ENCODE results near the gene TNFRSF6B. TPM values are rescaled to one million over a fixed set of nuclear protein-coding genes. Genes with fewer than 3 reads are reported as not detected.
A peak's percentile ranks its signal among the peaks of the same experiment; 100 is the strongest.

The TNFRSF6B gene
- total and polyA plus RNA-seq, 10 donors = 8.9 to 104 (median 31.0) TPM

DNA sequence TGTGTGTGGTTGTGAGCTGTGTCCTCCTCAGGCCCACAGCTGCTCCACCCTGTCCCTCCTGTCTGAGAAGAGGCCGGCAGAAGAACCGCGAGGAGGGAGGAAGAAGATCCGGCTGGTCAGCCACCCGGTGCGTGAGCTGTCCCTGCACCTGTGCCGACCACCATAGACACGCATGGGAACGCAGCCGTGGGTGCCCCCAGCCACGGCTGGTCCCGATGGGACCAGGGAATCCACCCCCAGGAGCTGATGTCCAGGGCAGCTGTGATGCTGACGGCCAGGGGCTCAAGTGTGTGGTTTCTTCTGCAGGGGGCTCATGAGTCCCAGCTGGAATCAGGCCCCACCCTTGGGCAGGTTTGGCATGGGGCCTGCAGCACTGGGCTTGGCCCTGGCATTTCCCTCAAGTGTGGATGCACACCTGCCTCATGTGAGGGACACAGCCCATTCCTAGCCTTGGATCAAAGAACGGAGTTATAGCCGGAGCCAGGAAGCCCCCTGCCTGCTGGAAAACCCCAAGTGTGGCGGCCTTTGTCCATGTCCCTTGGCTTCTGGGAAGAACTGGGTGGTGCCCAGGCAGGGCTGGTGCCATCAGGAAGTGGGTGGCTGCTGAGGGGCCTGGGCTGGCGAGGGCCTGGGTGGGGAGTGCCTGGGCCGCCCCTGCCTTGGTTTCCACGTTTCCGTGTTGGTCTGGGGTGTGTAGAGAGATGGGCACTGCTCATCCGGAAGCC lies 4.6 kb upstream of the TNFRSF6B start:
- WGBS, 5 donors = 64 to 82% (median 76%) methylated on average over 14 to 21 of the region's 21 CpGs
- peak in 2 of 3 donors; percentile 30 to 58 for TF ChIP-seq POLR2AphosphoS5 (IDR thresholded peaks at IDR 0.05)
- TF ChIP-seq POLR2A (IDR thresholded peaks at IDR 0.05) = no peak
- peak overlapping the region in 7 of 8 donors; percentile 29 to 90 (median 44) for H3K27ac ChIP-seq
- H3K9me3 ChIP-seq = no peaks in the 10 kb centered on the region
- DNase-seq = peak; percentile 74
- no peak overlapping the region for H3K4me3 ChIP-seq
- peaks cover 0 to 41% (median 7%) of the 10 kb centered on the region in 6 donors for H3K36me3 ChIP-seq
- intact Hi-C loops (cut with DNase I; ENCODE audit: low total_unique reads) = no loop called here
- H3K4me1 ChIP-seq = peaks cover 19 to 85% (median 60%) of the 10 kb centered on the region in 6 donors
- peaks cover 0 to 11% (median 0%) of the 10 kb centered on the region in 7 donors for H3K27me3 ChIP-seq (replicated peaks in 1 of 7)

DNA sequence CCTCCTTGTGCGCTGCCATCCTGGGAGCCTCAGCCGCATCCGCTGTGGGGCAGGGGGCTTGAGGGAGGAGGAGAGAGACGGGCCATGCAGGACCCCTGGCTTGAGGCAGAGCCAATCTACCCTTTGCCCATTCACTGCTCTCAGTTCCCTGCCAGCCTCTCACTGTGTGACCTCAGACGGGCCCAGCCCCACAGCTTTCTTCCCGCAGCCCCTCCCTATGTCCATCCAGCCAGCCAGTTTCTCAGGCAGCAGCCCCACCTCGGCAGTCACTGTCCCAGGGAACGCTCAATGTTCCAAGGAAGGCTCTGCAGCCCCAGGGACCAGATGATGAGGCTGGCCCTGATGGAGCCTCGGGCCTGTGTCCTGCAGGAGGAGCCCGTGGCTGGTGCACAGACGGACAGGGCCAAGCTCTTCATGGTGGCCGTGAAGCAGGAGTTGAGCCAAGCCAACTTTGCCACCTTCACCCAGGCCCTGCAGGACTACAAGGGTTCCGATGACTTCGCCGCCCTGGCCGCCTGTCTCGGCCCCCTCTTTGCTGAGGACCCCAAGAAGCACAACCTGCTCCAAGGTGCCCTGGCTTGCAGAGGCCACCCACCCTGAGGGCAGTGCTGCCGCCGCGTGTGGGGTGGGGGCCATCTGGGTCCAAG lies 3.9 kb upstream of the TNFRSF6B start:
- intact Hi-C loops (cut with DNase I; ENCODE audit: low total_unique reads) = no loop called here
- Histone ChIP-seq H3K27me3 (replicated peaks in 1 of 7) (peaks cover 0 to 7% (median 0%) of the 10 kb centered on the region in 7 donors), H3K4me1 (peaks cover 25 to 85% (median 60%) of the 10 kb centered on the region in 6 donors), H3K4me3 (no peak overlapping the region), H3K9me3 (no peaks in the 10 kb centered on the region), H3K36me3 (peaks cover 0 to 44% (median 7%) of the 10 kb centered on the region in 6 donors), H3K27ac (peak overlapping the region in 6 of 8 donors; percentile 40 to 90 (median 44))
- WGBS, 5 donors = 68 to 86% (median 80%) methylated on average over 9 to 20 of the region's 20 CpGs
- DNase-seq = peak; percentile 65
- TF ChIP-seq POLR2AphosphoS5 (IDR thresholded peaks at IDR 0.05) (peak in 2 of 3 donors; percentile 16 to 47), POLR2A (IDR thresholded peaks at IDR 0.05) (no peak)
- TF ChIP-seq, protein P1, sequence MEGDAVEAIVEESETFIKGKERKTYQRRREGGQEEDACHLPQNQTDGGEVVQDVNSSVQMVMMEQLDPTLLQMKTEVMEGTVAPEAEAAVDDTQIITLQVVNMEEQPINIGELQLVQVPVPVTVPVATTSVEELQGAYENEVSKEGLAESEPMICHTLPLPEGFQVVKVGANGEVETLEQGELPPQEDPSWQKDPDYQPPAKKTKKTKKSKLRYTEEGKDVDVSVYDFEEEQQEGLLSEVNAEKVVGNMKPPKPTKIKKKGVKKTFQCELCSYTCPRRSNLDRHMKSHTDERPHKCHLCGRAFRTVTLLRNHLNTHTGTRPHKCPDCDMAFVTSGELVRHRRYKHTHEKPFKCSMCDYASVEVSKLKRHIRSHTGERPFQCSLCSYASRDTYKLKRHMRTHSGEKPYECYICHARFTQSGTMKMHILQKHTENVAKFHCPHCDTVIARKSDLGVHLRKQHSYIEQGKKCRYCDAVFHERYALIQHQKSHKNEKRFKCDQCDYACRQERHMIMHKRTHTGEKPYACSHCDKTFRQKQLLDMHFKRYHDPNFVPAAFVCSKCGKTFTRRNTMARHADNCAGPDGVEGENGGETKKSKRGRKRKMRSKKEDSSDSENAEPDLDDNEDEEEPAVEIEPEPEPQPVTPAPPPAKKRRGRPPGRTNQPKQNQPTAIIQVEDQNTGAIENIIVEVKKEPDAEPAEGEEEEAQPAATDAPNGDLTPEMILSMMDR (IDR thresholded peaks at IDR 0.05 in 8 of 11, conservative IDR thresholded peaks at IDR 0.05 in 3 of 11) = peak in 1 of 11 experiments; percentile 7

DNA sequence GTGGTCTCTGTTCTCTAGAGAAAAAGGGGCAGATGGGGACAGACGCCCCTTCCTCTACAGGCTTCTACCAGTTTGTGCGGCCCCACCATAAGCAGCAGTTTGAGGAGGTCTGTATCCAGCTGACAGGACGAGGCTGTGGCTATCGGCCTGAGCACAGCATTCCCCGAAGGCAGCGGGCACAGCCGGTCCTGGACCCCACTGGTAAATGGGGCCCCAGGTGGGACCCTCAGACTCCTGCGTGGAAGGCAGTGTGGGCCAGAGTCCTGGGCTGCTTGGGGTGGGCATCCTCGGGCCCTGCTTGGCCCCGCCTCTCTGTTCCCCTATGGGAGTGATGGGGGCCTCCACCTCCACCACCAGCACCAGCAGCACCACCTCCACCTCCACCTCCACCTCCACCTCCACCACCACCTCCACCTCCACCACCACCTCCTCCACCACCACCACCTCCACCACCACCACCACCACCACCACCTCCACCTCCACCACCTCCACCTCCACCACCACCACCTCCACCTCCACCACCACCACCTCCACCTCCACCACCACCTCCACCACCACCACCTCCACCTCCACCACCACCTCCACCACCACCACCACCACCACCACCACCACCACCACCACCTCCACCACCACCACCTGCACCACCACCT lies 3.2 kb upstream of the TNFRSF6B start:
- WGBS, 5 donors = 89 to 93% (median 90%) methylated on average over 3 to 10 of the region's 10 CpGs
- TF ChIP-seq POLR2AphosphoS5 (IDR thresholded peaks at IDR 0.05) = no peak
- TF ChIP-seq POLR2A (IDR thresholded peaks at IDR 0.05) = no peak
- TF ChIP-seq, protein P1 (IDR thresholded peaks at IDR 0.05 in 8 of 11, conservative IDR thresholded peaks at IDR 0.05 in 3 of 11) = no peak
- peaks cover 0 to 7% (median 0%) of the 10 kb centered on the region in 7 donors for H3K27me3 ChIP-seq (replicated peaks in 1 of 7)
- H3K4me3 ChIP-seq = no peak overlapping the region
- no peaks in the 10 kb centered on the region for H3K9me3 ChIP-seq
- peaks cover 0 to 51% (median 7%) of the 10 kb centered on the region in 6 donors for H3K36me3 ChIP-seq
- peak overlapping the region in 3 of 8 donors; percentile 44 to 90 (median 89) for H3K27ac ChIP-seq
- peak; percentile 66 for DNase-seq
- intact Hi-C loops (cut with DNase I; ENCODE audit: low total_unique reads) = no loop called here
- peaks cover 28 to 85% (median 60%) of the 10 kb centered on the region in 6 donors for H3K4me1 ChIP-seq

DNA sequence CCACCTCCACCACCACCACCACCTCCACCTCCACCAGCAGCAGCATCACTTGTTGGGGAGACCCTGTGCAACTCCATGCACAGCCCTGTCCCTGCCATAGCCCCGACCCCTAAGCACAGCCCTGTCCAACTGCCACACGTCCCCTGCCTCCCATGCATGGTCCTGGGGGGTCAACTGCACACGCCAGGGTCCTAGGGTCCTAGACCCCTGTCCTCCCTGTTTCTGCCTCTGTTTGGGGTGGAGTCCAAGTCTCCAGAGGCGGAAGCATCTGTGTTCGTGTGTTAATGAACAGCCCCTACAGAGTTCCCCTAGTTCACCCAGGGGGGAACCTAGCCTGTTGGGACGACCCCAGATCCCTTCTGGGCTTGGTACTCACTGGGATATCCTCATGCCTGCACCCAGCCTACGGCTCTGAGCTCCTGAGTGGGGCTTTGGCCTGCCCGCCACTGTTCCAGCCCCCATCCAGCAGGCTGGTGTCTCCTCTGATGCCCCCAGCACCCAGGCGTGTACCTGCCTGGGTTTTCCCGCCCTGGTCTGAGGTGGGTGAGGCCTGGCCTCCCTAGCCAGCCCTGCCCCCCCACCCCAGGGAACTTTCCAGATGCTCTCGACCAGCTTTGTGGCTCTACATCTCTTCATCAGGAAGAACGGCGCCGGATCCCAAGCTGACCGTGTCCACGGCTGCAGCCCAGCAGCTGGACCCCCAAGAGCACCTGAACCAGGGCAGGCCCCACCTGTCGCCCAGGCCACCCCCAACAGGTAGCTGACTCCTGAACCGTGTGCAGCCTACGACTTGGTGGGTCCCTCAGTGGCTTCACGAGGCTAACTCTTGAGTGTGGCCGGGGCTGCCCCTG lies 2.5 kb upstream of the TNFRSF6B start:
- peak overlapping the region in 1 of 8 donors; percentile 22 for H3K27ac ChIP-seq
- peaks cover 34 to 85% (median 62%) of the 10 kb centered on the region in 6 donors for H3K4me1 ChIP-seq
- peaks cover 0 to 7% (median 0%) of the 10 kb centered on the region in 7 donors for H3K27me3 ChIP-seq (replicated peaks in 1 of 7)
- TF ChIP-seq, protein P1 (IDR thresholded peaks at IDR 0.05 in 8 of 11, conservative IDR thresholded peaks at IDR 0.05 in 3 of 11) = no peak
- peak in 1 of 3 donors; percentile 44 for TF ChIP-seq POLR2AphosphoS5 (IDR thresholded peaks at IDR 0.05)
- peaks cover 0 to 54% (median 7%) of the 10 kb centered on the region in 6 donors for H3K36me3 ChIP-seq
- intact Hi-C loops (cut with DNase I; ENCODE audit: low total_unique reads) = no loop called here
- no peaks in the 10 kb centered on the region for H3K9me3 ChIP-seq
- 90 to 96% (median 96%) methylated on average over 18 to 21 of the region's 21 CpGs for WGBS, 5 donors
- H3K4me3 ChIP-seq = no peak overlapping the region
- DNase-seq = peak; percentile 64
